ENCODE data around the gene KRTAP13-3.

The KRTAP13-3 gene, protein sequence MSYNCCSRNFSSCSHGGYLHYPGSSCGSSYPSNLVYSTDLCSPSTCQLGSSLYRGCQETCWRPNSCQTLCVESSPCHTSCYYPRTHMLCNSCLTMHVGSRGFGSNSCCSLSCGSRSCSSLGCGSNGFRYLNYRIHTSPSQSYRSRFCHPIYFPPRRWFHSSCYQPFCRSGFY

DNA sequence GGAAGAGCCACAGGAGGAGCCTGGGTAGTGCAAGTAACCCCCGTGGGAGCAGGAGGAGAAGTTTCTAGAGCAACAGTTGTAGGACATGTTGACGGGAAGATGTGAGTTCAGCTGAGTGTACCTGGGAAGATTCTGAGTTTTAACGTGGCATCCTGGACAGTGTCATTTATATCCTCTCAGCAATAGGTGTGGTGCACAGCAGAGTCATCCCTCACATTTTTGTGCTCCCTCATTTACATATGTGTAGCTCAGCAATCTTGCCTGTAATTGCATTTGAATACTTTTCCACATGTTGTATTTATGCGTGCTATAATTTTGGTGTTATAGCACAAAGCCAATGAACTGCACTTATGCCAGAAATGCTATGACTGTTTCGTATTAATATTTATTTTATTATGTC, at the start of gene KRTAP13-3:
Gene KRTAP13-3 (minus strand): TSS at position 101 of the 400 bp plus-strand sequence. CDS start 14 bp downstream, at position 87.
- FAIRE-seq: no peak

DNA sequence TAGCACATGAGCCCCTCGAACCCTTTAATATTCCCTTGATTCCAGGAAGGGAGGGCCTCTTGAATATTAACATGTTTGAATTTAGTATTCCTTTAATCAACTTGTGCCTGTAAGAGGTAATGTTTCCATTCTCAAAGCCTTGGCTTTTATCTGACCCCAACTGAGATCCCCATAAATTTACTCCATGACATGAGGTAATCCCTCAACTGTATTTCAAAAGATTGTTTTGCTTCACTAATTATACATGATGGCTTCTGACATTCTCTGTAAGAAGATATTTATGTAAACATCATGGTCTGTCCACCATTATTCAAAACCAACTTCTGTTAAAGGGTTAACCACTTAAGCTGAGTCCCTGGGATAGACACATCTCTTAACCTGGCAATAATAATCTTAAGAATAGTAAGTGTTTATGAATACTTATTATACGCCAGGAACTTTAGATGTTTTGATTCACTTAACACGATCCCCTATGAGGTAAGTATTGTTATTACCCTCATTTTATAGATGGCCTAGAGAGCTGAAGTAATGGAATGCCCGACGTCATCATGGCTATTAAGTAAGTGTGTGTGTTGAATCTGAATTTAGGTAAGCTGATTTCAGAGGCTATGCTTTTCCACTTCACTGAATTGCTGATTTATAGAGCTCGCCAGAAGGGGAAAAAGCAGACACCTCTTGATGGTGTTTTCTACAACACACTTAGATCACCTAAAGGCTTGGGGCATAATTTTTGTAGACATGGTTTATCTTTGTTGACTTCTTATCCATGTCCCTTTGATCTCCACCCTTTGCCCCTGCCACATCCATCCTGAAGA, 43.4 kb upstream of the KRTAP13-3 start:
- no peak for FAIRE-seq

DNA sequence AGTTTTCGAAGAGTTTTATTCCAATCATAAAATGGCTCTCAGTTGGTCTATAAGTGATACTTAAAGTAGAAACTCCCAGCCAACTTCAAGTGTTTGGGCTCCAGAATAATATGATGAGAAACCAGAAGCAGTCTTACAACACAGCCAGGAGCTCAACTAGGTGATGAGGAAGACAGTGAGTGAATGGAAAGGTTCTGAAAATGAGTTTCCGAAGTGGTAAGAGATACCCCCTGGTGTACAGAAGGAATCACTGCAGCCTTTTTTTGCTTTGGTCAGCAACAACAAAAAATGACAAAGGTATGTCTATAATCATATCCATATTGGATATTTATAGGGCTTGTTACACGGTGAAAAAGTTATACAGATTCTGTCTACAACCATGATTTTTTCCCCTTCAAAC, 38.0 kb upstream of the KRTAP13-3 start:
- FAIRE-seq: no peak

DNA sequence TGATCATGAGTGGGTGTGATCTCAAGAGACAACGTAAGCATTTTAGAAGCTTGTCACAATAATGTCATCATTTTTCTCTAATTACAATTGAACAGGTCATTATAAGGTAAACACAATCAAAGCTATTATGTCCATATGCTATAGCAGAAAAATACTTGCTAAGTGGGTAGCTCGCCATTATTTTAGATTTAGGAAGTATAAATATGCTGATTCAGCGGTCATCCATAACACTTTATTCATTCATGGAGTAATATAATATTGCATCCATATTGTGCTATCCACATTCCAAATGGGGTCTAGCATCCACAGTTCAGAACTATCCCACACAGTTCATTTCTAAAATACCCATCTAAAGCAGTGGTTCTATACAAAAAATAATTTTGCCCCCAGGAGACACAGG, 22.8 kb upstream of the KRTAP13-3 start:
- no peak for FAIRE-seq

DNA sequence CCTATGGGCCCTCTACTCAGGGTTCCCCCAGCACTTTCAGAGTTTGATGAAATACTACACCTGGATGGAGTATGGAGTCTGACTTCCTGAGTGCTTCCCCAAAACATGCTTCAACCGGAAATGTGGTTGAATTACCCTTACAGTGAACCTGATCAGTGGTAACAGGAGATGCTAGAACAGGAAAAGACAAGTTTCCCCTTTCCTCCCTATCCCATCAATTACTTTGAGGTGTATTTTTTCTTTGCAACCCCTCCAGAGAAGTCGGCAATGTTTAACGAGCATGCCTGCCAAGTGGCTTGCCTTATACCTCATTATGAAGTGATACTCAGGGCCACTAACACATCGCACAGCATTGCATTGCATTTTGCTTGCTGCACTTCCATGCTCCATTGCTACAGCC, 21.3 kb upstream of the KRTAP13-3 start:
- FAIRE-seq: no peak

DNA sequence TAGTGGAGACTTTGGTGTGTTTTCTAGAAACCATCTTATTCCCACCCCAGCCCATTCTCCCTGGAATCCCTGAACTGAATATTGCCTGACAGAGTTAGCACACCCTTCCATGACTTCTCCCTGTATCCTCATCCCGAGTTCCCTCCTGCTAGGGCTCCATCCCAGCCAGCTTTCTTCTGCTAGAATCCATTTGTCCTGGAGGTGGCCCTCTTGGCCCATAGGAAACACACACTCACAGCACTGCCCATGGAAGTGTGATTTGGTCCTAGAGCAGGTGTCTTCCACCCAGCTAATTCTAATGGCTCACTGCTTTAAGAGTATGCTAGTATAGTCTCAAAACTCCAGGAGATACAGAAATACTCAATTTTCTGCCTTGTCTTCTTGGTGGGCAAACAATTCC, 18.5 kb upstream of the KRTAP13-3 start:
- no peak for FAIRE-seq

DNA sequence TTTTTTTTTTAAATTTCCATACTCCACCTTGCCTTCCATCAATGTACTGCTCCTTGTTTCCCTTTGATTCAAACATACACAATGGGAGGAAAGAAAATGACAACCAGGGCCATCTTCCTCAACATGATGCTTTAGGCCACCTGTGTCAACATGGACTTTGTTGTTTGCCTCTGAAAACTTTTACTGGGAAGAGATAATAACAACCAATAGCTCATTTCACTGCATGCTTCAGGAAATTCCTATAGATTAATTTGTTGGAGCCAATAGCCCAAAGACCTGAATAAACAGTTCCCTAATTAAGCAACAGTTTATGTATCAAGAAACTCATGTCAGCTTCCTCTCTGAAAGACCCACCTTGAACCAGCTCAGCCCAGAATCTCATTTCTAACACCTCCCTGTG, 17.5 kb upstream of the KRTAP13-3 start:
- FAIRE-seq: no peak

DNA sequence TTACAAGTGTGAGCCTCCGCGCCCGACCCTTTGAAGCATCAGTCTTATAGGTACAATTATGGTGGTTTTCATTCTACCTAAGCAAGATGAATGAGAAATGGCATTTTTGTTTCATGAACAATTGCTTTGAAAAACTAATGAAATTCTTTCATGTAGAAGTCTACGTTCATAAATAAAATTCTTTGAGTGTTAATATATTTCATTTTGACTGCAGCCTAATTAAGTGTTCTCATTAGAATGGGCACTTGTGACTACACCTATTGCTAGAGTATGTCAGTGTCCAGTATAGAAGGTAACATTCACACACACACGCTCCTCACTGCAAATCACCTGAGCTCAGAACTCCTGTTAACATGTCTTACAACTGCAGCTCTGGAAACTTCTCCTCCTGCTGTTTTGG, 14.2 kb upstream of the KRTAP13-3 start, which contains the start of gene KRTAP15-1:
Gene KRTAP15-1 (plus strand): TSS at position 301 of the 400 bp plus-strand sequence. CDS start 53 bp downstream, at position 354.
- no peak for FAIRE-seq

DNA sequence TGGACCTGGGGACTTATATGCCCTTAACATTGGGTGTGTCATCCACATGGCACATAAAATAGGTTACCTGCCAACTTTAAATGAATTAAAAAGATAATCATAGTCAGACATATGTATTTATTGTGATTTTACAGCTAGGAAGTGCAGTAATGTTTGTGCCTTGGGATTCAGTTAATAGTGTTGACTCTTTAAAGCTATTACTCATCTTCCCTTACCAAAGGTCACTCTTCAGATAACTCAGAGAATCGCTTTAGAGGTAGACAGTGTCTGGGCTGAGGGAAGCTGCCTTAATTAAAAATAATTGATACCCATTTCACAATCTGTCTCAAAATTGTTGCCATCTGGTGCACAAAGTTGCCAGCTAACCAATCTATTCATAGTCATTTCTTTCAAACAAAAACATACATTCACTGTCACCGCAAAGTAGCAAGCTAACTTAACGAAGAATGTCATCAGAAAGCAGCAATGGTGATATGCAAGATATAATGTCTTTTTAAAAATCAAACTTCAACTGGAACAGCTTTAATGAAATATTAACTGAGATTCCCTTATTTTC, 11.4 kb upstream of the KRTAP13-3 start:
- no peak for FAIRE-seq

DNA sequence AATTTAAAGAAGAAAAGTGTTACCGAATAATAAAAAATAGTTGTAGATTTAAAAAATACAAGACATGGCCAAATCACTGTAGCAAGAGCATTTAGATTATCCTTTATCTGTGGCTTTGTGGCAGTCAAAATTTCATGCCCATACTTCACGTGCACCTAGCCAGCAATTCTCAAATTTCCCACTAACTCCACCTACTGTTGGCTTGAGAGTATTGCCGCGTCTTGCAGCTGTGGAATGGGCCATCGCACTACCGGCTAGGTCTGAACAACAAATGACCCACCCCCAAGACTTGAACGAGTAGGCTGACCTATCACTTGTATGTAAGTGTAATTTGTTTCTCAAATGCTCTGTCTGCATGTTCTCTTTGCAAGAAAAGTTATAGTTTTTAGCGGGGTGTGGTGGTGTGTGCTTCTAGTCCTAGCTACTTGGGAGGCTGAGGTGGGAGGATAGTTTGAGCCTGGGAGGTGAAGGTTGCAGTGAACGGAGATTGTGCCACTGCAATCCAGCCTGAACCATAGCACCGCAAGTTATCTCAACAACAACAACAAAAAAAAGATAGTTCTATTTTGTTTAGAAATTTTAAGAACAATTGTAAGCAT, 8.4 kb upstream of the KRTAP13-3 start:
- FAIRE-seq: no peak

DNA sequence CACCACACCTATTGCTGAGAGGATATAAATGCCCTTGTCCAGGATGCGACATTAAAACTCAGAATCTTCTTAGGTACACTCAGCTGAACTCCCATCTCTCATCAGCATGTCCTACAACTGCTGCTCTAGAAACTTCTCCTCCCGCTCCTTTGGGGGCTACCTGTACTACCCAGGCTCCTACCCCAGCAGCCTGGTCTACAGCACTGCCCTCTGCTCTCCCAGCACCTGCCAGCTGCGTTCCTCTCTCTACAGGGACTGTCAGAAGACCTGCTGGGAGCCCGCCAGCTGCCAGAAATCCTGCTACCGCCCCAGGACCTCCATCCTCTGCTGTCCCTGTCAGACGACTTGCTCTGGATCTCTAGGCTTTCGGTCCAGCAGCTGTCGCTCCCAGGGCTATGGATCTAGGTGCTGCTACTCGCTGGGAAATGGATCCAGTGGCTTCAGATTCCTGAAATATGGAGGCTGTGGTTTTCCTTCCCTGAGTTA, 4.5 kb upstream of the KRTAP13-3 start, which contains the start of gene KRTAP13-4:
Gene KRTAP13-4 (plus strand): TSS at position 51 of the 486 bp plus-strand sequence. CDS start 56 bp downstream, at position 107.
- FAIRE-seq: no peak

DNA sequence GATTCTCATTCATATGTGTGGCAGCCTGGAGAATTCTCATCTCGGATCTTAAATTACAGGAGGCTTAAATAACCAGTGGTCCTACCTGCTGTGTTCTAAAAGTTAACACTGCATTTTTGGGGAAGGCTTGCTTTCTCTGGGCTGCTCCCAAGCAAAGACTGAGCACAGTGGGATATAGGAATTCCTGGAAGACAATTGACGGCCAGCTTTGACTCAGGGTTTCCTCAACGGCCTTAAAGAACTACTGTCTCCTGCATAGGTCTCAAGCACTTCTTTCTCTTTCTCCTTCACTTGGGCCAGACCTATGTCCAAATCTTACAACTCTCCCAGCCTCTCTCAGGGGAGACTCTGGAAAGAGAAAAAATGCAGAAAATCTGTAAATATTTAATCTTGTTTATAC, 1.0 kb upstream of the KRTAP13-3 start:
- no peak for FAIRE-seq

DNA sequence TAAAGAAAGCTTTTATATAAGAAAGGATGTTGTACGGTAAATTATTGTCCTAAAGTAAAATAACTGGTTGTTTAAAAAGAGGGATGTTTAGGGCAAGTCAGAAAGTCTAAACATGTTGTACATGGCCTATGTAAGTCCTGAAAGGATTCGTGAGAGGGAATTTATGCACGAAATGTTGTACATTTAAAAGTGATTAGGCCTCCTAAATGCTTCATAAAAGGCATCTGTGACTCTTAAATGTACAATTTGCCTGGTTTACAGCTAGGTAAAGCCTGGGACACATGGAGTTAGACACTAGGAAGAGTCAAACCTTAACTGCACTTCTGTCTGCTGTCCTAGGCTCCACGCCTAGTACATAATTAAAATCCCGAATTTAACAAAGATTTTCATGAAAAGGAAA, 9.7 kb downstream of the KRTAP13-3 start:
- no peak for FAIRE-seq

DNA sequence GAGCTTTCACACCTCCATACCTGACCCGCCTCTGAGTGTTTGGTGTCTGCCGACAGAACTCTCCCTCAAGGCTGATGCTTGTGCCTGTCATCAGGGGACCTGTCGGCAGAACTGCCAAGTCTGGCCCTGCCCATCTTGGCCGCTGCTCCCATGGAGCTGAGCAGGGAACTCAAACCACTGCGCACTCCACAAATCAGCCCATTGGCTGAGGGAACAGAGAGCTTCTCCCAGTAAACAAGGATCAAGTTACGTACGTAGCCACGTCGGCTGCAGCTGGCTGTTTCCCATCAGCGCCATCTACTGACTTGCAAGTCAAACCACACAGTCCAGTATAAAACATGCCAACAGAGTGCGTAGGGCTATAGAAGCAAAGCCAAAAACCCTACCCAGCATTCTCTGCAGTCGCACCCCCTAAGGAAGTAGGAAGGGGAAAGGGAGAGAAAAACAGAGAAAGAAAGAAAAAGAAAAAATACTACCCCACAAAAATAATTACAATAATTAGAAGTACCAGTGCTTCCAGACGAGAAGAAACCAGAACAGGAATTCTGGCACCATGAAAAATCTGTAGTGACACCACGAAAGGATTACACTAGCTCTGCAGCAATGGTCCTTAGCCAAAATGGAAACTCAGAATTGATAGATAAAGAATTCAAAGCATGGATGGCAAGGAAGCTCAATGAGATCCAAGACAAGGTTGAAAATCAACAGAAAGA, 16.8 kb downstream of the KRTAP13-3 start:
- FAIRE-seq: no peak

DNA sequence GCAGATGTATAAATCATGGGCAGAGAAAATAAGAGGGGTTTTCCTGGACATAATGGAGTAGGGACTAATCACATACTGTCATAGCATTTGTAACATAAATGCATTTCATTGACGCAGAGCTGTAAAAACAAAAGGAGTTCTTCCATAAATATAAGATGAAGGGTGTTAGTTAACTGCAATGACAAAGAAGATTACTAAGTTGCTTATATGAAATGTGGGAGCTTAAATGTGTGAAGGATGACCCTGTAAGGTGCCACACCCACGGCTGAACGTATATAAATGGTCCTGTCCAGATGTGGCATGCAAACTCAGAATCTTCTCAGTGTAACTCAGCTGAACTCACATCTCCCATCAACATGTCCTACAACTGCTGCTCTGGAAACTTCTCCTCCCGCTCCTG, 30.0 kb downstream of the KRTAP13-3 start, which contains the start of gene KRTAP13-1:
Gene KRTAP13-1 (plus strand): TSS at position 301 of the 400 bp plus-strand sequence. CDS start 56 bp downstream, at position 357.
- FAIRE-seq: no peak

DNA sequence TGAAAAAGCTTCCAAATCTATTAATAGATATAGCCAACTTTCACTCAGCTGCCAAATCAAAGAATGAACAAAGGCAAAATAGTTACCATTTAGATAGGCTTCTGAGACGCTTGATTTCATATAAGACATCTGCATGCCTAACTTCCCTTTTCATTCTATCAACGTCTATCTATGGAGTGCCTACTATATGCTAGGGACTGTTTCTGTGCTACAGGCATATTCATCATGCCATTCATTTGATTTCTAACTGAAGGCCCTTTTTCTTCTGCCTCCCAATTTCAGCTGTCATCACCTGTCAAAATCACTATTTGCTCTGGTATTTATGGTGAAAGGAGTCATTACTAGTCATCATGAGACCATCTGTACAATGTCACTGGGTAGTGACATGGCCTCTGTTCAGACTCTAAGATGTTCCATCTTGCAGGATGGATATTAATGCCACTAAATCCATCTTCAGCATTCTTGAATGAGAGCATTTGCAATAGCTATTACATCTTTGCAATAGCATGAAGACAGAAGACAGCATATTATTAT, 34.2 kb downstream of the KRTAP13-3 start:
- no peak for FAIRE-seq

DNA sequence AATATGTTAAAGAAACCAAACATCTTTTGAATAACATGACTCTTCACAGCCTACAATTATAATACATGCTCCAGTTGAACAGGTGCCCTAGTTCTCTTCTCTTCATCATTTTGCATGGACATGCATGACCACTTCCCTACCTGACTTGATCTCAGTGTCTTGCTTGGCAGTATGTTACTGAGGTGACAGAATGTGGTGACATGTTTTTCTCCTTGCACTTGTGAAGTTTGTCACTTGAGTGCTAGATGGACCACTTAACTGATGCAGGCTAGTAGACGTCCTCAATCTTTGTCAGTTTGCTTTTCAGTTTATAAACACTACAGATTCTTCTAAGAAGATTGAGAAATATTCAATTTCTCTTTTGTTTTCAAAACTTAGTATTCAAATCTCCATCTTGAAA, 43.5 kb downstream of the KRTAP13-3 start:
- FAIRE-seq: no peak

Measured in A204.1 (cell line).